Measurements from ENCODE around the gene SFI1.

DNA sequence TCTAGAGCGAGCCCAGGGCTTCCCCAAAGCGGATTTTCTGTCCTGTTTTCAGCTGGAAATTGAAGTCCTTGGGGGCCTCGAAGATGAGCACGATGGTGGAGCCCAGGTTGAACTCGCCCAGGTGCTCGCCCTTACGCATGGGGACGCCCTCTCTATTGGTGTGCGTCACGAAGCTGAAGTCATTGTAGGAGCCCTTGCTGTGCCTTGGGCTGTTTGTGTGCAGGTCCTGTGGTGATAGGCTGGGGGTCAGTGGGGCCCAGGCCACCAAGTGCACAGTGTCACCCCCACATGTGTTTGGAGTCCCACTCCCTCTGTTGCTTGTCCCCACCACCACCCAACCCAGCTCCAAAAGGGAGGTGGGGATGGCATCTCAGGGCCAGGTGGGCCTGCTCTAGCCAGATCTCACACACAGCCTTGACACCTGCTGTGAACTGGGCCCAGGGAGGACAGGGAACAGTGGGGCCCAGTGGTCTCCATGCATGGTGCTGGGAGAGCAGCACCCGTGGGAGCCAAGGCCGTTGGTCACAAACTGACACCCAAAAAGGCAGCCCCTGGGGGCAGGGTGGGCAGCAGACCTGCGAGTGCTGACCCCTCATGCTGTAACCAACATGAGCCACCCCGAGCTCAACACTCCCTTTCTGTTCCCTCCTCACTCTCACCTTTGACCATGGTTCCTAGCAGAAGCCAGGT, 123.4 kb downstream of the SFI1 start:
- TF ChIP-seq, protein P1, sequence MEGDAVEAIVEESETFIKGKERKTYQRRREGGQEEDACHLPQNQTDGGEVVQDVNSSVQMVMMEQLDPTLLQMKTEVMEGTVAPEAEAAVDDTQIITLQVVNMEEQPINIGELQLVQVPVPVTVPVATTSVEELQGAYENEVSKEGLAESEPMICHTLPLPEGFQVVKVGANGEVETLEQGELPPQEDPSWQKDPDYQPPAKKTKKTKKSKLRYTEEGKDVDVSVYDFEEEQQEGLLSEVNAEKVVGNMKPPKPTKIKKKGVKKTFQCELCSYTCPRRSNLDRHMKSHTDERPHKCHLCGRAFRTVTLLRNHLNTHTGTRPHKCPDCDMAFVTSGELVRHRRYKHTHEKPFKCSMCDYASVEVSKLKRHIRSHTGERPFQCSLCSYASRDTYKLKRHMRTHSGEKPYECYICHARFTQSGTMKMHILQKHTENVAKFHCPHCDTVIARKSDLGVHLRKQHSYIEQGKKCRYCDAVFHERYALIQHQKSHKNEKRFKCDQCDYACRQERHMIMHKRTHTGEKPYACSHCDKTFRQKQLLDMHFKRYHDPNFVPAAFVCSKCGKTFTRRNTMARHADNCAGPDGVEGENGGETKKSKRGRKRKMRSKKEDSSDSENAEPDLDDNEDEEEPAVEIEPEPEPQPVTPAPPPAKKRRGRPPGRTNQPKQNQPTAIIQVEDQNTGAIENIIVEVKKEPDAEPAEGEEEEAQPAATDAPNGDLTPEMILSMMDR (conservative IDR thresholded peaks at IDR 0.05; ENCODE audit: low read depth, low read length): no peak
- TF ChIP-seq EZH2 (IDR thresholded peaks at IDR 0.05; ENCODE audit: borderline replicate concordance, low read depth, low read length, poor library complexity, severe bottlenecking): no peak
